ENCODE data around the gene COL6A3. TPM values are rescaled to one million over a fixed set of nuclear protein-coding genes. Genes with fewer than 3 reads are reported as not detected.

Gene COL6A3
- total RNA-seq, 1 donor from 2014 or later: 645 TPM

- Mint-ChIP-seq H3K4me1 (peaks cover 52% of the 10 kb centered on the region), H3K27me3 (ENCODE audit: low read depth) (peaks cover 3% of the 10 kb centered on the region)
- no peak for DNase-seq (ENCODE audit: low spot score in 2 of 2, unreplicated experiment in 2 of 2)
Observed at GRCh38 chr2:237352279-237352845, 61.6 kb downstream of the COL6A3 start.

GRCh38 chr2:237351796-237352195 is 62.2 kb downstream of the COL6A3 start:
- H3K27me3 Mint-ChIP-seq (ENCODE audit: low read depth): peaks cover 3% of the 10 kb centered on the region
- peaks cover 7% of the 10 kb centered on the region for H3K36me3 Mint-ChIP-seq
- TF ChIP-seq CTCF (IDR thresholded peaks at IDR 0.05; ENCODE audit: unreplicated experiment): no peak
- no peak for DNase-seq (ENCODE audit: low spot score in 2 of 2, unreplicated experiment in 2 of 2)
- peaks cover 52% of the 10 kb centered on the region for H3K4me1 Mint-ChIP-seq
- no peaks in the 10 kb centered on the region for H3K9me3 Mint-ChIP-seq
- no peak overlapping the region for H3K4me3 Mint-ChIP-seq
- H3K27ac Mint-ChIP-seq: no peak overlapping the region

More at GRCh38 chr2:237352279-237352845, 61.6 kb downstream of the COL6A3 start:
- H3K4me3 Mint-ChIP-seq: no peak overlapping the region
- H3K9me3 Mint-ChIP-seq: no peaks in the 10 kb centered on the region
- H3K36me3 Mint-ChIP-seq: peaks cover 7% of the 10 kb centered on the region
- no peak overlapping the region for H3K27ac Mint-ChIP-seq
- no peak for TF ChIP-seq CTCF (IDR thresholded peaks at IDR 0.05; ENCODE audit: unreplicated experiment)

- no peak for DNase-seq (ENCODE audit: low spot score in 2 of 2, unreplicated experiment in 2 of 2)
- H3K27ac Mint-ChIP-seq: peak overlapping the region; percentile 22
Observed at GRCh38 chr2:237351046-237351445, 62.9 kb downstream of the COL6A3 start.

GRCh38 chr2:237350597-237350996 is 63.4 kb downstream of the COL6A3 start:
- Mint-ChIP-seq H3K27me3 (ENCODE audit: low read depth) (peaks cover 3% of the 10 kb centered on the region), H3K27ac (peak overlapping the region; percentile 22), H3K4me3 (no peak overlapping the region), H3K9me3 (no peaks in the 10 kb centered on the region), H3K4me1 (peaks cover 50% of the 10 kb centered on the region), H3K36me3 (peaks cover 7% of the 10 kb centered on the region)
- TF ChIP-seq CTCF (IDR thresholded peaks at IDR 0.05; ENCODE audit: unreplicated experiment): no peak
- no peak for DNase-seq (ENCODE audit: low spot score in 2 of 2, unreplicated experiment in 2 of 2)

More at GRCh38 chr2:237351046-237351445, 62.9 kb downstream of the COL6A3 start:
- Mint-ChIP-seq H3K4me3 (no peak overlapping the region), H3K9me3 (no peaks in the 10 kb centered on the region), H3K4me1 (peaks cover 52% of the 10 kb centered on the region), H3K36me3 (peaks cover 7% of the 10 kb centered on the region), H3K27me3 (ENCODE audit: low read depth) (peaks cover 3% of the 10 kb centered on the region)
- TF ChIP-seq CTCF (IDR thresholded peaks at IDR 0.05; ENCODE audit: unreplicated experiment): no peak

GRCh38 chr2:237350070-237350469 is 63.9 kb downstream of the COL6A3 start:
- Mint-ChIP-seq H3K4me3 (no peak overlapping the region), H3K27ac (peak overlapping the region; percentile 70), H3K9me3 (no peaks in the 10 kb centered on the region), H3K36me3 (peaks cover 7% of the 10 kb centered on the region), H3K27me3 (ENCODE audit: low read depth) (peaks cover 3% of the 10 kb centered on the region), H3K4me1 (peaks cover 46% of the 10 kb centered on the region)
- DNase-seq (ENCODE audit: low spot score in 2 of 2, unreplicated experiment in 2 of 2): no peak
- TF ChIP-seq CTCF (IDR thresholded peaks at IDR 0.05; ENCODE audit: unreplicated experiment): no peak
